ENCODE data around the gene TBC1D4.

- no peak for TF ChIP-seq CTCF (IDR thresholded peaks at IDR 0.05)
- TF ChIP-seq POLR2A (IDR thresholded peaks at IDR 0.05) = no peak
These were observed 49.9 kb downstream of the TBC1D4 start for GRCh38 chr13:75432045-75432444.
